HG02938 (cell line): ENCODE measurements around the gene CCDC93.
"Not testable (repeated sequence)": the region's sequence is repeated elsewhere in the genome, so short reads cannot be mapped to it uniquely, and the experiment has no call there.

Experiments used
- ATAC-seq: cut with Tn5 transposase; IDR thresholded peaks from one replicate; pipeline ENCODE4 v1.9.1; 2021; ENCODE audit warnings: mild to moderate bottlenecking, moderate library complexity; ENCODE audit not compliant: unreplicated experiment

CCDC93 gene

DNA sequence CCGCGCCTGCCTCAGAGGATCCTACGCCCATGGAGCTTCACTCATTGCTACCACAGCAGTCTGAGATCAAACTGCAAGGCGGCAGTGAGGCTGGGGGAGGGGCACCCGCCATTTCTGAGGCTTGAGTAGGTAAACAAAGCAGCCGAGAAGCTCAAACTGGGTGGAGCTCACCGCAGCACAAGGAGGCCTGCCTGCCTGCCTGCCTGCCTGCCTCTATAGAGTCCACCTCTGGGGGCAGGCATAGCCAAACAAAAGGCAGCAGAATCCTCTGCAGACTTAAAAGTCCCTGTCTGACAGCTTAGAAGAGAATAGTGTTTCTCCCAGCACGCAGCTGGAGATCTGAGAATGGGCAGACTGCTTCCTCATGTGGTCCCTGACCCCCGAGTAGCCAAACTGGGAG, 90.4 kb downstream of the CCDC93 start:
- ATAC-seq, result not testable (repeated sequence)

DNA sequence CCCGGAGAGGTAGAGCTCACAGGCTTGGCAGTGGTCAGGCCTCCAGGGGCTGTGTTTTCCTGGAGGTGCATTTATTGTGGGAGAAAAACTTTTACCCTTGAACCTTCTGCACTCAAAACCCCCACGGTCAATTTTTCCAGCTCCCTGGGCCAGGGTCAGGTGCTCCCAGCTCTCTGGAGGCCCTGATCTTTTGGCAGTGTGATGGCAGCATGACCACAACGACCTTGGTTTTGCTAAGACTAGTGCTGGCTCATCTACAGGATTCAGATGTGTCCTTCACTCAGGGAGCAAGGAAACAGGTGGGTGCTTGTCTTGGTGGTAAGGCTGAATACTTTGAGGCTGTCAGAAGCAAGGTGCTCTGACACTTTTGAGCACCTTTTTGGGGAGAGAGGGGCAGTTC, 92.3 kb downstream of the CCDC93 start:
- no peak for ATAC-seq

GRCh38 chr2:117918608-117919007, 95.3 kb downstream of the CCDC93 start:
- no peak for ATAC-seq

GRCh38 chr2:117917223-117917917, 96.5 kb downstream of the CCDC93 start:
- ATAC-seq, result no peak

DNA sequence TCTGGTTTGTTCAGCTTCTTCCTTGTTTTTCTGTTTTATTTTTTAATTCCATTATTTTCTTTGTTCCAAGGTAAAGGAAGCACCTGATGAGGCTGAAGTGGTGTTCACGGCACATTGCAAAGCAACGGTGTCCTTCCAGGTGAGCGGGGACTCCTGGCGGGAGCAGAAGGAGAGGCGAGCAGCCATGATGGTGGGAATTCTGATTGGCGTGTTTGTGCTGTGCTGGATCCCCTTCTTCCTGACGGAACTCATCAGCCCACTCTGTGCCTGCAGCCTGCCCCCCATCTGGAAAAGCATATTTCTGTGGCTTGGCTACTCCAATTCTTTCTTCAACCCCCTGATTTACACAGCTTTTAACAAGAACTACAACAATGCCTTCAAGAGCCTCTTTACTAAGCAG, 110.9 kb downstream of the CCDC93 start:
- ATAC-seq, result no peak

GRCh38 chr2:117888897-117889296, 125.0 kb downstream of the CCDC93 start:
- ATAC-seq, result no peak

GRCh38 chr2:117885308-117885707, 128.6 kb downstream of the CCDC93 start:
- no peak for ATAC-seq

DNA sequence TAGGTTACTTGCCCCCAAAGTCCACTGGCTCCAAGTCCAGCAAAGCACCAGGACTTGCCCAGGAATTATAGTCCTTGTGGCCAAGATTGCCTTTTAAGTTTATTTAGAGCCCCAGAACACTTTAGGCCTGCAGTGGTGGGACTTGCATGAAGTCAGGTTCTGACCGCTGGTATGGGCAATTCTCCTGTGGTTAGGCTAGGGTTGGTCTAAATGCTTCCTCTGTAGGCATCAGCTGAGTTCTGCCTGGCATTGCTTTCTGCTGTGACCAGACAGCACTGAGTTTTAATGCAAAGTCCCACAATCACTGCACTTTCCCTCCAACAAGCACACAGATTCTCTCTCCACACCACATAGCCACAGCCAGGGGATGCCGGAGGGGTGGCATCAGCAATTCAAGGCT, 134.9 kb downstream of the CCDC93 start:
- ATAC-seq, result no peak

GRCh38 chr2:117875786-117876185, 138.1 kb downstream of the CCDC93 start:
- ATAC-seq, result no peak
